Keratinocyte (primary cell): ENCODE measurements around the gene DUSP3. TPM values are rescaled to one million over a fixed set of nuclear protein-coding genes. Genes with fewer than 3 reads are reported as not detected.

Experiments used
- DNase-seq: peaks from one replicate; pipeline ENCODE4 v3.0.0-alpha.2; 2011; ENCODE audit warnings: low read depth, missing footprints, low spot score
- FAIRE-seq: peaks from 2 replicates; lab custom pipeline; 2011; peaks lifted over from hg19 to GRCh38; lab: Jason Lieb, UNC
- H2AFZ ChIP-seq: 2 replicates; pipeline ENCODE4 v1.6.0; 2012; ENCODE audit warnings: low read length, control low read depth, inconsistent platforms; ENCODE audit not compliant: control insufficient read depth
- H3K27ac ChIP-seq: 2 replicates; pipeline ENCODE4 v1.5.1; 2011; ENCODE audit warnings: low read length; ENCODE audit not compliant: control insufficient read depth, insufficient read depth
- H3K27me3 ChIP-seq: 3 replicates; pipeline ENCODE4 v1.6.0; 2011; ENCODE audit warnings: low read length; ENCODE audit not compliant: control insufficient read depth, insufficient read depth; ENCODE audit errors: extremely low read depth
- H3K36me3 ChIP-seq, 2 experiments: 2 replicates in 1 of 2; 3 replicates in 1 of 2; pipeline ENCODE4 v1.5.1; 2011; ENCODE audit warnings: low read length in 2 of 2, mild to moderate bottlenecking in 1 of 2; ENCODE audit not compliant: control insufficient read depth in 2 of 2, insufficient read depth in 2 of 2; ENCODE audit errors: extremely low read depth in 1 of 2
- H3K4me1 ChIP-seq: 3 replicates; pipeline ENCODE4 v1.5.1; 2011; ENCODE audit warnings: low read length; ENCODE audit not compliant: control insufficient read depth, insufficient read depth; ENCODE audit errors: extremely low read depth
- H3K4me2 ChIP-seq: 3 replicates; pipeline ENCODE4 v1.6.0; 2011; ENCODE audit warnings: low read depth, low read length; ENCODE audit not compliant: control insufficient read depth, insufficient read depth; ENCODE audit errors: extremely low read depth
- H3K4me3 ChIP-seq, 3 experiments: fragments of 200-600 bp in 1 of 3; sonication (generic) in 1 of 3; 2 replicates in 2 of 3; 3 replicates in 1 of 3; pipeline ENCODE4 v1.5.1; 2011 to 2016; ENCODE audit warnings: low read length in 3 of 3, mild to moderate bottlenecking in 3 of 3, control low read depth in 2 of 3, inconsistent platforms in 1 of 3, low read depth in 1 of 3, mixed read lengths in 1 of 3, mixed run types in 1 of 3, moderate library complexity in 1 of 3; ENCODE audit not compliant: control insufficient read depth in 2 of 3, insufficient read depth in 2 of 3; ENCODE audit errors: extremely low read depth in 1 of 3
- H3K79me2 ChIP-seq: 2 replicates; pipeline ENCODE4 v1.6.0; 2012; ENCODE audit warnings: low read length; ENCODE audit not compliant: control insufficient read depth, insufficient read depth
- H3K9ac ChIP-seq: 3 replicates; pipeline ENCODE4 v1.6.0; 2011; ENCODE audit warnings: low read length; ENCODE audit not compliant: control insufficient read depth, insufficient read depth; ENCODE audit errors: extremely low read depth
- H3K9me1 ChIP-seq: 3 replicates; pipeline ENCODE4 v1.6.0; 2011; ENCODE audit warnings: low read length; ENCODE audit not compliant: control insufficient read depth, insufficient read depth; ENCODE audit errors: extremely low read depth
- H3K9me3 ChIP-seq: 2 replicates; pipeline ENCODE4 v1.5.1; 2012; ENCODE audit warnings: low read depth, low read length; ENCODE audit not compliant: control insufficient read depth
- H4K20me1 ChIP-seq: 3 replicates; pipeline ENCODE4 v1.6.0; 2011; ENCODE audit warnings: low read length; ENCODE audit not compliant: control insufficient read depth, insufficient read depth; ENCODE audit errors: extremely low read depth
- CTCF ChIP-seq, 3 experiments: IDR thresholded peaks in 1 of 3; conservative IDR thresholded peaks in 1 of 3; optimal IDR thresholded peaks in 1 of 3; 2 replicates in 2 of 3; 3 replicates in 1 of 3; pipeline versions ENCODE3 to v1.5.1; 2011; ENCODE audit warnings: low read length in 3 of 3, mild to moderate bottlenecking in 3 of 3, moderate library complexity in 2 of 3, control low read depth in 1 of 3, inconsistent platforms in 1 of 3; ENCODE audit not compliant: insufficient read depth in 2 of 3; ENCODE audit errors: extremely low read depth in 1 of 3
- EZH2 ChIP-seq: IDR thresholded peaks from one replicate; pipeline ENCODE4 v1.6.1; 2012; ENCODE audit warnings: inconsistent platforms, mild to moderate bottlenecking, low read length, moderate library complexity
- dilution Hi-C: fragments of 300-500 bp; cut with MboI; formaldehyde crosslinking; loops from one replicate; pipeline ENCODE4 v1.7.0; 2020; ENCODE audit warnings: low sequenced_read_pairs; ENCODE audit not compliant: extremely low pct_ligation_motif_present
- polyA plus RNA-seq, 5 experiments: library from polyadenylated mRNA; depleted of rRNA in 3 of 5; stranded (reverse) in 3 of 5; stranded (forward) in 1 of 5; unstranded in 1 of 5; fragments of >200 nt; gene quantifications; 1 replicate in 1 of 5; 2 replicates in 3 of 5; 3 replicates in 1 of 5; pipeline versions ENCODE4 v1.2.1 to v1.2.3, GENCODE V29; 2011 to 2012; ENCODE audit warnings: missing spikeins in 2 of 5, low read depth in 1 of 5, low replicate concordance in 1 of 5

The DUSP3 gene
- polyA plus RNA-seq, 1 donor (not counting 4 experiments of a cell fraction or from before 2014, with no cell fraction given), result 39.2 TPM

- H3K79me2 ChIP-seq, result no peaks in the 10 kb centered on the region
- H4K20me1 ChIP-seq, result no peaks in the 10 kb centered on the region
- FAIRE-seq (no peak), DNase-seq (no peak)
- H3K4me2 ChIP-seq, result no peak overlapping the region
- no peaks in the 10 kb centered on the region for H3K9me1 ChIP-seq
- H3K9me3 ChIP-seq, result no peaks in the 10 kb centered on the region
- no peak overlapping the region for H3K9ac ChIP-seq
- no peak overlapping the region for H3K27ac ChIP-seq
- dilution Hi-C loops, result no loop called here
- no peak overlapping the region for H3K4me3 ChIP-seq
- H3K27me3 ChIP-seq, result no peaks in the 10 kb centered on the region
- TF ChIP-seq EZH2, result no peak
- TF ChIP-seq CTCF (optimal IDR thresholded peaks at IDR 0.05 in 1 of 3, IDR thresholded peaks at IDR 0.05 in 1 of 3, conservative IDR thresholded peaks at IDR 0.05 in 1 of 3; ENCODE audit: extremely low read depth in 1 of 3, insufficient read depth in 2 of 3, low read length in 3 of 3), result no peak
- no peak overlapping the region for H2AFZ ChIP-seq
- peaks cover 20% of the 10 kb centered on the region for H3K4me1 ChIP-seq
- H3K36me3 ChIP-seq, result no peaks in the 10 kb centered on the region
Measured at GRCh38 chr17:43728081-43728480, 50.7 kb downstream of the DUSP3 start.

- DNase-seq, result no peak
- Histone ChIP-seq H3K27me3 (no peaks in the 10 kb centered on the region), H3K9me1 (no peaks in the 10 kb centered on the region), H3K27ac (no peak overlapping the region), H3K79me2 (no peaks in the 10 kb centered on the region), H3K9ac (no peak overlapping the region), H3K4me2 (no peak overlapping the region), H3K4me1 (peaks cover 16% of the 10 kb centered on the region), H4K20me1 (no peaks in the 10 kb centered on the region), H3K4me3 (no peak overlapping the region), H2AFZ (no peak overlapping the region), H3K36me3 (no peaks in the 10 kb centered on the region), H3K9me3 (no peaks in the 10 kb centered on the region)
- dilution Hi-C loops, result no loop called here
- TF ChIP-seq CTCF (optimal IDR thresholded peaks at IDR 0.05 in 1 of 3, IDR thresholded peaks at IDR 0.05 in 1 of 3, conservative IDR thresholded peaks at IDR 0.05 in 1 of 3; ENCODE audit: extremely low read depth in 1 of 3, insufficient read depth in 2 of 3, low read length in 3 of 3) (no peak), EZH2 (no peak)
- peak; percentile 70 for FAIRE-seq
Measured at GRCh38 chr17:43723697-43724359, 54.9 kb downstream of the DUSP3 start.
